Measurements from ENCODE around the gene SLC35D1. TPM values are rescaled to one million over a fixed set of nuclear protein-coding genes. Genes with fewer than 3 reads are reported as not detected.
"Not testable (repeated sequence)": the region's sequence is repeated elsewhere in the genome, so short reads cannot be mapped to it uniquely, and the experiment has no call there.

SLC35D1 gene
- total and polyA plus RNA-seq, 2 of the 8 experiments (the other 6 are each of a cell fraction or from before 2014, with no cell fraction given): 1.2 to 2.7 TPM

GRCh38 chr1:67067655-67068054 lies 13.7 kb upstream of the SLC35D1 start:
- H2AK5ac ChIP-seq (ENCODE audit: low read depth, low read length); POLR2A ChIA-PET (ENCODE audit: partially characterized antibody); FAIRE-seq: not testable (repeated sequence)

More at GRCh38 chr1:67067655-67068054, 13.7 kb upstream of the SLC35D1 start:
- H3K23ac ChIP-seq (ENCODE audit: insufficient read length); H3K56ac ChIP-seq (replicated peaks; ENCODE audit: insufficient read length, low read depth, low read length); H4K8ac ChIP-seq (ENCODE audit: extremely low read depth, insufficient read depth, low read length); H4K5ac ChIP-seq (ENCODE audit: insufficient read length, low read depth, low read length); H2BK15ac ChIP-seq (ENCODE audit: low read length); DNase-seq (ENCODE audit: low read depth in 1 of 2, low spot score in 2 of 2); H4K20me1 ChIP-seq (replicated peaks in 1 of 2; ENCODE audit: control insufficient read depth in 1 of 2, insufficient read depth in 2 of 2, low read length in 2 of 2); H4K91ac ChIP-seq (replicated peaks; ENCODE audit: insufficient read length, low read length); H3K79me2 ChIP-seq (ENCODE audit: control insufficient read depth in 1 of 2, insufficient read depth in 2 of 2, low read length in 2 of 2); H3K4me2 ChIP-seq (ENCODE audit: insufficient read depth in 1 of 2, low read depth in 2 of 2, low read length in 2 of 2); H3K18ac ChIP-seq (ENCODE audit: extremely low read depth, low read length); H3K4me1 ChIP-seq (replicated peaks in 1 of 4; ENCODE audit: control insufficient read depth in 3 of 4, insufficient read depth in 4 of 4, low read length in 3 of 4); H3K4me3 ChIP-seq (ENCODE audit: extremely low read depth in 1 of 4, insufficient read depth in 2 of 4, low read depth in 3 of 4, low read length in 4 of 4); H3K27me3 ChIP-seq (replicated peaks in 1 of 4; ENCODE audit: control insufficient read depth in 3 of 4, extremely low read depth in 1 of 4, insufficient read depth in 3 of 4, low read length in 3 of 4); H3K4ac ChIP-seq (replicated peaks; ENCODE audit: insufficient read length, low read depth, low read length); H3K14ac ChIP-seq (ENCODE audit: insufficient read length); H2BK12ac ChIP-seq (ENCODE audit: low read depth, low read length); H3K79me1 ChIP-seq (ENCODE audit: low read depth, low read length); H3K36me3 ChIP-seq (ENCODE audit: control insufficient read depth in 2 of 4, insufficient read depth in 4 of 4, low read length in 3 of 4); H2BK20ac ChIP-seq (ENCODE audit: low read length); H2BK120ac ChIP-seq (replicated peaks; ENCODE audit: low read depth, low read length); H2AFZ ChIP-seq (ENCODE audit: low read length); H3K23me2 ChIP-seq (ENCODE audit: low read depth, low read length); H3K27ac ChIP-seq (ENCODE audit: low read depth, low read length); CTCF ChIA-PET (ENCODE audit: partially characterized antibody); H3K9ac ChIP-seq (replicated peaks in 1 of 4; ENCODE audit: extremely low read depth in 1 of 4, low read depth in 3 of 4, low read length in 3 of 4); H2BK5ac ChIP-seq (ENCODE audit: low read depth, low read length): not testable (repeated sequence)
- 92% methylated on average over 2 of the region's 3 CpGs; no CpG with 5 or more reads in 1 of the 2 experiments for WGBS, 2 experiments (ENCODE audit: extremely low coverage in 1 of 2, insufficient coverage in 1 of 2, insufficient read length in 1 of 2, insufficient replicate concordance in 2 of 2, low coverage in 1 of 2, low lambda C conversion rate in 2 of 2, missing lambda C conversion rate in 1 of 2)
- peaks cover 10 to 12% of the 10 kb centered on the region in 2 experiments for H3K9me3 ChIP-seq (ENCODE audit: insufficient read depth in 2 of 2, low read depth in 1 of 2, low read length in 1 of 2)
